HUES6 (cell line): Measurements from ENCODE around the gene OXT.
"Not testable (repeated sequence)": the region's sequence is repeated elsewhere in the genome, so short reads cannot be mapped to it uniquely, and the experiment has no call there.

ENCODE experiments used
- H3K27ac ChIP-seq: 2 replicates; pipeline ENCODE4 v1.7.0; 2013; ENCODE audit warnings: low read depth, mild to moderate bottlenecking, low read length, inconsistent platforms
- H3K27me3 ChIP-seq: 2 replicates; pipeline ENCODE4 v1.6.1; 2013; ENCODE audit warnings: low read length; ENCODE audit not compliant: control insufficient read depth, insufficient read depth
- H3K36me3 ChIP-seq: 2 replicates; pipeline ENCODE4 v1.6.1; 2013; ENCODE audit warnings: low read length; ENCODE audit not compliant: control insufficient read depth, insufficient read depth
- H3K4me1 ChIP-seq: 2 replicates; pipeline ENCODE4 v1.6.1; 2013; ENCODE audit warnings: low read length; ENCODE audit not compliant: control insufficient read depth, insufficient read depth
- H3K4me3 ChIP-seq: 2 replicates; pipeline ENCODE4 v1.5.1; 2013; ENCODE audit warnings: low read depth, low read length
- H3K9ac ChIP-seq: one replicate; pipeline ENCODE4 v1.6.1; 2013; ENCODE audit warnings: mild to moderate bottlenecking, low read length
- H3K9me3 ChIP-seq: 2 replicates; pipeline ENCODE4 v1.6.1; 2013; ENCODE audit warnings: low read depth, low read length; ENCODE audit not compliant: control insufficient read depth, insufficient read depth

OXT gene

DNA sequence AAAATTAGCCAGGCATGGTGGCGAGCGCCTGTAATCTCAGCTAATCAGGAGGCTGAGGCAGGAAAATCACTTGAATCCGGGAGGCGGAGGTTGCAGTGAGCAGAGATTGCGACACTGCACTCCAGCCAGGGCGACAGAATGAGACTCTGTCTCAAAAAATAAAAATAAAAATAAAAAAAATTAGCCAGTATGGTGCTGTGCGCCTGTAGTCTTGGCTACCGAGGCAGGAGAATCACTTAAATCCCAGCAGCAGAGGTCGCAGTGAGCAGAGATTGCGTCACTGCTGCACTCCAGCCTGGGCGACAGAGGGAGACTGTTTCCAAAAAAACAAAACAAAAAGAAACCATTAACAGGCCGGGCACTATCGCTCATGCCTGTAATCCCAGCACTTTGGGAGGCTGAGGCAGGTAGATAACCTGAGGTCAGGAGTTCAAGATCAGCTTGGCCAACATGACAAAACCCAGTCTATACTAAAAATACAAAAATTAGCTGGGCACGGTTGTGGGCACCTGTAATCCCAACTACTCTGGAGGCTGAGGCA lies 46.5 kb downstream of the OXT start:
- not testable (repeated sequence) for H3K4me1 ChIP-seq, H3K4me3 ChIP-seq, H3K27ac ChIP-seq, H3K27me3 ChIP-seq, H3K9ac ChIP-seq
- Histone ChIP-seq H3K36me3 (peaks cover 22% of the 10 kb centered on the region), H3K9me3 (peaks cover 14% of the 10 kb centered on the region)

DNA sequence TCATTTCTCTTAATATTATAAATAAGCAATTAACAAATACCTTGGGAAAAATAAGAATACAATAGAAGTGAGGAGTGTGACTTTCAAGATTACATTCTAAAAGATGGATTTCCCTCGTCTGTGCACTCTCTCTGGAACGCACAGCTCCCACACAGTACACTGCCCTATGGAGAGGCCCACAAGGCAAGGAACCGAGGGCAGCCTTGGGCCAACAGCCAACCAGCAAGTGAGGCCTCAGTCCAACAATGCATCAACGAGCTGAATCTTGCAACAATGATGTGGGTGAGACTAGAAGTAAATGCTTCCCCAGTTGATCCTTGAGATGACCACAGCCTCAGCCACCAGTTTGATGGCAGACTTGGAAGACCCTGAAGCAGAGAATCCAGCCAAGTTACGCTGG lies 47.6 kb downstream of the OXT start:
- Histone ChIP-seq H3K4me1 (peaks cover 3% of the 10 kb centered on the region; the same call in 1 of the 2 replicates), H3K9ac (no peak overlapping the region), H3K4me3 (no peak overlapping the region), H3K9me3 (peaks cover 25% of the 10 kb centered on the region), H3K27ac (no peak overlapping the region), H3K36me3 (peaks cover 28% of the 10 kb centered on the region), H3K27me3 (no peaks in the 10 kb centered on the region)

DNA sequence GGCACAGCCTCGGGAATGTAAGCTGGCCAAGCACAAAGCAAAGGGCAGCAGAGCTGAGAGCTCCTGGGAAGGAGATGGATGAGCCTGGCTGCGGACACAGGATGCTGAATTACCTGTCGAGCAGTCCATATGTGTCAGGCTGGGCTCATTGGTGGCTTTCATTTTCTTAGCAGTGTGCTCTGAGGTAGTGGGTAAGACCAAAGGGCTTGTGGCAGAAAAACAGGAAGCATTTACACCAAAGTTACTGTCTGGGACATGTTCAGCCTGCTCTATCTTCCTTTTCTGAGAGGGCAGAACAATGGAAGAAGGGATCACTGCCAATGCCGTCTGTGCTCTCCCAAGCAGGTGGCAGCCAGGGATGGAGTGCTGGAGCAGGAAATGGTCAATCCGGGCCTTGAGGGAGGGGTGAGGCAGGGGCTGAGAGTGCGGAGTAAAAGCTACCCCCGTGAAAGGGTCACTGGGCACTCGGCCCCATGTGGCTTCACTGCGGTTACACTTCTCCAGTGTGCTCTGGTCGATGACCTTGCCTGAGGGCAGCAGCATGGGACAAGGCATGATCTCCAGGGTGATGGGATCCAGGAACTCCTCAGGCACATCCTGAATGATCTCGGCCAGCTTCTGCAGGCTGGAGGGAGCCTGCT lies 50.0 kb downstream of the OXT start:
- Histone ChIP-seq H3K4me1 (no peaks in the 10 kb centered on the region), H3K9ac (no peak overlapping the region), H3K4me3 (no peak overlapping the region), H3K36me3 (peaks cover 28% of the 10 kb centered on the region), H3K27me3 (no peaks in the 10 kb centered on the region), H3K27ac (no peak overlapping the region), H3K9me3 (peaks cover 40% of the 10 kb centered on the region)
